Memory B cell (primary cell): ENCODE measurements around the gene FRMD5.
"Not testable (repeated sequence)": the region's sequence is repeated elsewhere in the genome, so short reads cannot be mapped to it uniquely, and the experiment has no call there.

Experiments used
- ATAC-seq: fragments of 150-1000 bp; cut with Tn5 transposase; 2 replicates; pipeline ENCODE4 v1.10.0; 2021; ENCODE audit warnings: low read depth, mild to moderate bottlenecking, moderate library complexity
- DNase-seq, 2 donors: peaks; one replicate each; pipeline ENCODE4 v3.0.0; 2022; ENCODE audit warnings: low spot score in 2 of 2
- H3K27ac Mint-ChIP-seq: one replicate; pipeline ENCODE4 v1.8.0; 2022; ENCODE audit warnings: mild to moderate bottlenecking, moderate library complexity, mixed read lengths
- H3K27me3 Mint-ChIP-seq: one replicate; pipeline ENCODE4 v1.8.0; 2022; ENCODE audit warnings: mixed read lengths
- H3K36me3 Mint-ChIP-seq: one replicate; pipeline ENCODE4 v1.8.0; 2022; ENCODE audit warnings: mild to moderate bottlenecking, mixed read lengths
- H3K4me1 Mint-ChIP-seq: one replicate; pipeline ENCODE4 v1.8.0; 2022; ENCODE audit warnings: mixed read lengths
- H3K4me3 Mint-ChIP-seq: one replicate; pipeline ENCODE4 v1.8.0; 2022; ENCODE audit warnings: mild to moderate bottlenecking, moderate library complexity, mixed read lengths
- H3K9me3 Mint-ChIP-seq: one replicate; pipeline ENCODE4 v1.8.0; 2022; ENCODE audit warnings: mixed read lengths

The FRMD5 gene

DNA sequence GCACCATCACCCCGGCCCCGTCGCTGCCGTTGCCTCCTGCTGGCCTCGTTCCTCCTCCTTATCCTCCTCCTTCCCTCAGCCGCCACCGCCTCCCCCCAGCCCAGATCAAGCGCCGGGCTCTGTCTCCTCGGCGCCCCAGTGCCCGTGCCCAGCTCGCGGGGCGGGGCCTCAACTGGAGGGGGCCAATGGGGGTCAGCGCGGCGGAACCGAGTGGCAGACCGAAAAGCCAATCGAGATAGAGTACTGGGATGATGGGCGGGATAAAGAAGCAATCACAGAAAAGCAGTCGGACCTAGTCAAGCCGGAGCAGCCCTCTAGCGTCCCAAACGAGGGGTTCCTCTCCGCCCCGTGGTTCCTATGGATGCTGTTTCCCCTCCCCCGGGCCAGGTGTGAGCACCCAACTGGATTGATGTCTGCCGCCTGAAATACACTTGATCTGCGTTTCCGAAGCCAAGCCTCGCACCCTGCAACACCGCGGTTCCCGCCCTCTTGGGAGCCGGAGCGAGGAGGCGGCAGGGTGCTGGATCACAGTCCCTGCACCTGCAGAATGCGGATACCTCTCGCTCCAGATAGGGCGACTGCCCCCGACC is at the start of gene FRMD5:
Gene FRMD5, minus strand, starts transcription at position 121 of the 590 bp plus-strand sequence.
- Mint-ChIP-seq H3K27me3 (peaks cover 23% of the 10 kb centered on the region), H3K9me3 (no peaks in the 10 kb centered on the region), H3K4me3 (peak within 1 kb of the TSS; percentile 92), H3K27ac (no peak within 1 kb of the TSS), H3K4me1 (peaks cover 15% of the 10 kb centered on the region), H3K36me3 (no peaks in the 10 kb centered on the region)
- ATAC-seq (peak; percentile 94), DNase-seq (peak; percentile 76 to 84)

DNA sequence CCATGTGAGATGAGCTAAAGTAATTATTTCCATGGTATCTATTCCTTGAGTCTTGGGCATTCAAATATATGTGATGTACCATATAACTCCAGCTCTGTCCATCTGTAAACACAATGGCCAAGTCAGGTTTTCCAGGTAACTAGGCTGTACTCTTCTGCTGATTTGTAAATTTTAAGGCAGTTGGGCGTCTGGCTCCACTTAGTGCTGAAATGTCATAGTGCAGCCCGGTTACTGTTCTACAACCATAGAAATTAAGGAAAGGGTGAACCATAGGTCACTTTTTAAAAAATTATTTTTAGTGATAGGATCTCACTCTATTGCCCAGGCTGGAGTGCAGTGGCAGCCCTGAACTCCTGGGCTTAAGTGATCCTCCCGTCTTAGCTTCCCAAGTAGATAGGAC is 48.8 kb upstream of the FRMD5 start:
- no peaks in the 10 kb centered on the region for H3K4me1 Mint-ChIP-seq
- no peak overlapping the region for H3K4me3 Mint-ChIP-seq
- H3K9me3 Mint-ChIP-seq = no peaks in the 10 kb centered on the region
- ATAC-seq (no peak), DNase-seq (no peak)
- H3K27ac Mint-ChIP-seq = no peak overlapping the region
- H3K36me3 Mint-ChIP-seq = no peaks in the 10 kb centered on the region
- peaks cover 3% of the 10 kb centered on the region for H3K27me3 Mint-ChIP-seq

DNA sequence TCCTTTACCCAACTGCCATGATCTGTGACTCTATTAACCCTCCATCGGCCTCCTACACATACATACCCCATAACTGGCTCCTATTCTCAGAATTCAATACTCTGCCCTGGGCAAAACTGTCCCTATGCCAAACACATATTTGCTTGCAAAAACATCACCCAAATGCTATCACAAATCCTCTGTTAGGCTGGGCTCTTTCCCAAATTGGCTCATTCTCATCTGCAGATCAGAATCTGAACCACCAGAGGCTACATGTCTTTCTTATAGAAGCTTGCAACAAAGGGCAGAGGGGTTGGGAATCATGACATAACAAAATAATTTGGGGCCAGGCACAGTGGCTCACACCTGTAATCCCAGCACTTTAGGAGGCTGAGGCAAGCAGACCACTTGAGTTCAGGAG is 48.1 kb upstream of the FRMD5 start:
- Mint-ChIP-seq H3K4me3 (no peak overlapping the region), H3K27ac (no peak overlapping the region)

DNA sequence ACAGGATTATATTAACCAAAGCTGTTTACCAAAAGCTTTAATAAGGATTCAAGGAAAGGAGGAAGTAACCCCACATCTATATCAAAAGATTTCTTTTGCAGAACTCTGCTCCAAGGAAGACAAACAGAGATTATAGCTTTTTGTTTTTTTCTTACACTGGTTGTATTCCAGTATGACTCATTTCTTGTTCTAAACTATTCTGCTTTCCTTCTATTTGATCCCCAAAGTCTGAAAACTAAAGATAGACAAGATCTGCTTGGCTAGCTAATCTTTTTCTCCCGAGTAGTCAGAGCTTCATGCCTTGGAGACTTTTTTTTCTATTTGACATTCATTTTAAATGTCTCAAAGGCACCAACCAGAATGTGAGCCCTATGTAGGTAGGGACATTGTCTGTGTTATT is 36.8 kb upstream of the FRMD5 start:
- Mint-ChIP-seq H3K27me3 (no peaks in the 10 kb centered on the region), H3K4me1 (no peaks in the 10 kb centered on the region), H3K36me3 (no peaks in the 10 kb centered on the region), H3K9me3 (no peaks in the 10 kb centered on the region), H3K4me3 (no peak overlapping the region), H3K27ac (no peak overlapping the region)
- DNase-seq (no peak), ATAC-seq (no peak)

More for the DNA sequence above, 48.1 kb upstream of the FRMD5 start:
- peaks cover 4% of the 10 kb centered on the region for H3K27me3 Mint-ChIP-seq
- no peaks in the 10 kb centered on the region for H3K4me1 Mint-ChIP-seq
- DNase-seq (no peak), ATAC-seq (no peak)
- no peaks in the 10 kb centered on the region for H3K36me3 Mint-ChIP-seq
- no peaks in the 10 kb centered on the region for H3K9me3 Mint-ChIP-seq

DNA sequence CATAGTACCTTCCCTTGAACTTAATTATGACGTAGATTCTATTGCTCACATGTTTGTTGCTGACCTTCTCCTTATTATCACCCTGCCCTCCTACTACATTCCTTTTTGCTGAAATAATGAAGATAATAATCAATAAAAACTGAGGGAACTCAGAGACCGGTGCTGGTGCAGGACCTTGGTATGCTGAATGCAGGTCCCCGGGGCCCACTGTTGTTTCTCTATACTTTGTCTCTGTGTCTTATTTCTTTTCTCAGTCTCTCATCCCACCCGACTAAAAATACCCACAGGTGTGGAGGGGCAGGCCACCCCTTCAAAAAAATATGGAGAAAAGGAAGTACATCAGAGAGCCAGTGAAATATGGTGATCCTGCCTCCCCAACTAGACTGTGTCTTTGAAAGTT is 34.2 kb upstream of the FRMD5 start:
- H3K27me3 Mint-ChIP-seq, H3K4me1 Mint-ChIP-seq, H3K9me3 Mint-ChIP-seq, H3K27ac Mint-ChIP-seq, ATAC-seq, H3K4me3 Mint-ChIP-seq, DNase-seq, H3K36me3 Mint-ChIP-seq: not testable (repeated sequence)

DNA sequence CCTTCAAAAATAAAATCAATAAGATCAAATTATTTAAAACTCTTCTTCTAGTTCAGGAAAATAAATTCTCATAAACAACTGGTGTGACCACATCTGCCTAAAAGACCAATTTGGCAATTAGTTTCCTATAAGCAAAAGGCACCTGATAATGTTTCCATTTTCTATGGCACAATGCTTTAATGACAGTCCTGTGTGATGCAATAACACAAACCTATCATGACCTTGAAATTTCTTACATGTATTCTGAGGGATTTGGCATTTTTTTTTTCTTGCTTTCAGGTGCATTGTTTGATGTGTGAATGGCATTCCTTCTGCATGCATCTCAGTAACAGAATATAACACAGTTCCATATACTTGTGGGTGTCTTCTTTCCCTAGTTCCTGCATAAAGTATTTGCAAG is 32.5 kb upstream of the FRMD5 start:
- peaks cover 4% of the 10 kb centered on the region for H3K27me3 Mint-ChIP-seq
- no peak overlapping the region for H3K4me3 Mint-ChIP-seq

DNA sequence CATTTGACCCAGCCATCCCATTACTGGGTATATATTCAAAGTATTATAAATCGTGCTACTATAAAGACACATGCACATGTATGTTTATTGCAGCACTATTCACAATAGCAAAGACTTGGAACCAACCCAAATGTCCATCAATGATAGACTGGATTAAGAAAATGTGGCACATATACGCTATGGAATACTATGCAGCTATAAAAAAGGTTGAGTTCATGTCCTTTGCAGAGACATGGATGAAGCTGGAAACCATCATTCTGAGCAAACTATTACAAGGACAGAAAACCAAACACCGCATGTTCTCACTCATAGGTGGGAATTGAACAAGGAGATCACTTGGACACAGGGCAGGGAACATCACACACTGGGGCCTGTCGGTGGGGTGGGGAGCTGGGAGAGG is 31.9 kb upstream of the FRMD5 start:
- not testable (repeated sequence) for H3K36me3 Mint-ChIP-seq, DNase-seq, H3K4me1 Mint-ChIP-seq, H3K4me3 Mint-ChIP-seq, ATAC-seq, H3K27ac Mint-ChIP-seq, H3K9me3 Mint-ChIP-seq, H3K27me3 Mint-ChIP-seq

More for the DNA sequence above, 32.5 kb upstream of the FRMD5 start:
- no peaks in the 10 kb centered on the region for H3K9me3 Mint-ChIP-seq
- H3K27ac Mint-ChIP-seq = no peak overlapping the region
- H3K4me1 Mint-ChIP-seq = no peaks in the 10 kb centered on the region
- no peaks in the 10 kb centered on the region for H3K36me3 Mint-ChIP-seq
- ATAC-seq (no peak), DNase-seq (no peak)

DNA sequence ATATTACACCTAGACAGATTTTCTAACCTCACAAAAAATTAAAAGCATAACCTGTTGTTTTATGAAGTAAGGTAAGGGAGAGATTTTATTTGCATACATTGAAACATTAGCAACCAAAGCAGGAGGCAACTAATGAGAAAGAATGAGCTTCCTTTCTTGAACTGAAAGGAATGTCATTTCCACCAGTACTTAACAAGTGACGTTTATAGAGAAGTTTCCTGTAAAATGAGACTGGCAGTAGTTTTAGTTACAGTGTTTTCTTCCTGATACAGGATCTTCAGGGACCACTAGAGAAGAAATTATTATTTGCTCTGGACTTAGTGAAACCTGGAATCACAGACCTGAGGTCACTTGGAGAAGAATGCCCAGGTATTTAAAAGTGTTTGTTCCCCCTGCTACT is 27.4 kb upstream of the FRMD5 start:
- peaks cover 6% of the 10 kb centered on the region for H3K27me3 Mint-ChIP-seq
- no peak for ATAC-seq
- peaks cover 3% of the 10 kb centered on the region for H3K4me1 Mint-ChIP-seq
- DNase-seq = no peak
- no peaks in the 10 kb centered on the region for H3K9me3 Mint-ChIP-seq
- no peak overlapping the region for H3K4me3 Mint-ChIP-seq
- H3K36me3 Mint-ChIP-seq = no peaks in the 10 kb centered on the region
- no peak overlapping the region for H3K27ac Mint-ChIP-seq

DNA sequence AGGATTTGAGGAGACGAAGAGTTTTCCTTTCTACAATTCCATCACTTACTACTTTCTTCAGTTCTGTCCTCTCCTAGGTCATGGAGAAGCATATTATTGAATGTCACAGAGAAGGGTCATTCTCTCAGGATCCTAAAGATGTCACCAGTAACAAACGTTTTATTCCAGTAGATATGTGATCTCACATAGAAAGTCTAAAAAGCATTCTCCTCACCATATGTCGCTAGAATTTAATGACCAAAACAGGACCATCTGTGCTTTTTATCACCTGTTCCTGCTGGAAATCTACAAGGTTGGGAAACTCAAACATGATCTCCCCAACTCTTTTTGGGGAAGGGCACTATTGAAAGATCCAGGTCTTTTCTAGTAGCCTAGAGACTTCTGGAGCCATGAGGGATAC is 24.0 kb upstream of the FRMD5 start:
- ATAC-seq (no peak), DNase-seq (no peak)
- Mint-ChIP-seq H3K4me1 (peaks cover 3% of the 10 kb centered on the region), H3K27me3 (peaks cover 10% of the 10 kb centered on the region), H3K36me3 (no peaks in the 10 kb centered on the region), H3K4me3 (no peak overlapping the region), H3K9me3 (no peaks in the 10 kb centered on the region), H3K27ac (no peak overlapping the region)

DNA sequence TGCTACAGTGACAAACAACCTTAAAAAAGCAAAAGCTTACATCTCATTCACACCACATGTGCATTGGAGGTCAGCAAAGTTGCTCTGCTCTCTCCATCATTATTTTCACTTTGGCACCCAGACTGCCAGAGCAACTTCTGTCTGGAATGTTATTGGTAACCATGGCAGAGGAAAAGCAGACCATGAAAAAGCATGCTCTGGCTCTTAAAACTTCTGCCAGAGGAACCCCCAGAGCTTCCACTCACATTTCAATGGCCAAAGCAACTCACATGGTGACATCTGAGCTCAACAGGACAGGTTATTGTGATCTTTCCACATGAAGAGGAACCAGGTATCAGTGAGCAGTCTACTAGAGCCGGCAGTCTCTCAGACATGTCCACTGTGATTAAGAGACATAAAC is 21.9 kb upstream of the FRMD5 start:
- H3K27ac Mint-ChIP-seq = no peak overlapping the region
- no peaks in the 10 kb centered on the region for H3K36me3 Mint-ChIP-seq
- H3K4me1 Mint-ChIP-seq = peaks cover 3% of the 10 kb centered on the region
- peaks cover 11% of the 10 kb centered on the region for H3K27me3 Mint-ChIP-seq
- no peaks in the 10 kb centered on the region for H3K9me3 Mint-ChIP-seq
- no peak overlapping the region for H3K4me3 Mint-ChIP-seq
- DNase-seq (no peak), ATAC-seq (no peak)

DNA sequence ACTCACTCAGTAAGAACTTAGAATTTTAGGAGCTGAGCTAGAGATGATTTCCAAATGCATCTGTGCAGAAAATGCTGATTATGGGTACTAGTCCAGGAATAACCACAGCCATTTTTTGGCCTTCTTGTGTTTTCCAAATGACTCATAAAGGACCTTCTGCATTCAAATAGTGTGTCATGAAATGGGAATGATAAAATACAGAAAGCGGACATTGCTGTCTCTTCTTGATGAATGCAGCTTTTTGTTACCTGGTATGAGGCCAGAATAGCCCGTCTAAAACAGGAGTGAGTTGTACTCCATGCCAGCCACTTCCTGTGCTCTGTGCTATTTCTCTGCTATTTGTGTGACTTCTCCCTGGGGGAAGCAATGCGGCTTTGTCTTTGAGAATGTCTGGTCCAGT is 20.5 kb upstream of the FRMD5 start:
- peaks cover 16% of the 10 kb centered on the region for H3K27me3 Mint-ChIP-seq
- no peaks in the 10 kb centered on the region for H3K9me3 Mint-ChIP-seq
- no peak overlapping the region for H3K27ac Mint-ChIP-seq
- no peaks in the 10 kb centered on the region for H3K36me3 Mint-ChIP-seq
- no peak overlapping the region for H3K4me3 Mint-ChIP-seq
- DNase-seq = no peak
- H3K4me1 Mint-ChIP-seq = peaks cover 3% of the 10 kb centered on the region
- no peak for ATAC-seq

DNA sequence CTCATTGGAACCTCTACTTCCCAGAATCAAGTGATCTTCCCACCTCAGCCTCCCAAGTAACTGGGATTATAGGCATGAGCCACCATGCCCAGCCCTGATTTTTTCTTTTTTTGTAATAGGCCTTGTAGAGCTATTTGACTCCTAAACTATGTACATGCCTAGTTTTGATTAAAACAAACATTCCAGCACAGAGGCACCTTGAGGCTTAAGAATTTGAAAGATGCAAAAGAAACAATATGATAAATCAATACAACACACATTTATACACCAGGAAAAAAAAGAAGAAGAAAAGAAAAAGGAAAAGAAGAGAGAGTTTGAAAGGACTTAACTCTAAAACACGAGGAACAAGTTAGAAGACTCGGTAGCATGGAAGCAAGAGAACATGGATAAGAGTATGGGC is 13.9 kb upstream of the FRMD5 start:
- Mint-ChIP-seq H3K9me3 (no peaks in the 10 kb centered on the region), H3K27me3 (peaks cover 12% of the 10 kb centered on the region), H3K4me3 (no peak overlapping the region), H3K27ac (no peak overlapping the region), H3K4me1 (no peaks in the 10 kb centered on the region), H3K36me3 (no peaks in the 10 kb centered on the region)
- no peak for DNase-seq
- ATAC-seq = no peak

DNA sequence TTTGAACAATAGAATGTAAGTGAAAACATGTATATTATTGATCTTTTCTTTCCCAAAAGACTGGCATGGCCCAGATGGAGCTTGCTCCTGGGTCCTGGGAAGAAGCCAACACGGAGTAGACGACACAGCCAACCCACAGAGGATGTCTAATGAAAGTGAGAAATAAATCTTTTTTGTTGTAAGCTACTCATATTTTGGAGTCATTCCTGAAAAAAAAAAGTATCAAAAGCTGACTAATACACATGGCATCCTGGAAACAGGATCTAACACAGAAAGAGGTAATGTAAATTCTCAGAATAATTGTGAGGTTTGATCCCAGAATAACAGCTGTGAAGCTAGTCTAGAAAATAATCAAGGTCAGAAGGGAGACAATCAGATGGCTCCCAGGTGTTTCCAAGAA is 12.6 kb upstream of the FRMD5 start:
- H3K4me1 Mint-ChIP-seq = no peaks in the 10 kb centered on the region
- H3K27me3 Mint-ChIP-seq = peaks cover 11% of the 10 kb centered on the region
- DNase-seq (no peak), ATAC-seq (no peak)
- no peak overlapping the region for H3K27ac Mint-ChIP-seq
- H3K9me3 Mint-ChIP-seq = no peaks in the 10 kb centered on the region
- no peaks in the 10 kb centered on the region for H3K36me3 Mint-ChIP-seq
- no peak overlapping the region for H3K4me3 Mint-ChIP-seq

DNA sequence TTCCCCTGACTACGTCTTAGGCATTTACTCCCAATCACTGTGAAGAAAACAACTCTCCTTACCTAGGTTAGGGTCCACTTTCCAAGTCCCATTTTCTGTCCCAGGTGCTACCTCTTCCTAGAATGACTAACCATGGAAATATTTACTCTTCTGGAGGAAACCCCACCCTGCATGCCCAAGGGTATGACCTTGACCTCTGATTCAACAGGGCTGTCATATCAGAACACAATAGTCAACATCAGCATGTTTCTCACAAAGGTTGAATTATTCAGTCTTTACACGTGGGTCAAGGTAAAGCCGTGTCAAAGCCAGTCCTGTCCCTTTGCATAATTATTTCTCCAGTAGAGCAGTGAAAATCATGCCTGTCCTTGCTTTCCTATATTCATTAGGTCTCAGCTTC is 4.3 kb upstream of the FRMD5 start:
- H3K27ac Mint-ChIP-seq = no peak overlapping the region
- no peak for DNase-seq
- no peaks in the 10 kb centered on the region for H3K9me3 Mint-ChIP-seq
- no peak overlapping the region for H3K4me3 Mint-ChIP-seq
- no peaks in the 10 kb centered on the region for H3K36me3 Mint-ChIP-seq
- H3K27me3 Mint-ChIP-seq = peaks cover 22% of the 10 kb centered on the region
- H3K4me1 Mint-ChIP-seq = peaks cover 10% of the 10 kb centered on the region
- ATAC-seq = no peak

DNA sequence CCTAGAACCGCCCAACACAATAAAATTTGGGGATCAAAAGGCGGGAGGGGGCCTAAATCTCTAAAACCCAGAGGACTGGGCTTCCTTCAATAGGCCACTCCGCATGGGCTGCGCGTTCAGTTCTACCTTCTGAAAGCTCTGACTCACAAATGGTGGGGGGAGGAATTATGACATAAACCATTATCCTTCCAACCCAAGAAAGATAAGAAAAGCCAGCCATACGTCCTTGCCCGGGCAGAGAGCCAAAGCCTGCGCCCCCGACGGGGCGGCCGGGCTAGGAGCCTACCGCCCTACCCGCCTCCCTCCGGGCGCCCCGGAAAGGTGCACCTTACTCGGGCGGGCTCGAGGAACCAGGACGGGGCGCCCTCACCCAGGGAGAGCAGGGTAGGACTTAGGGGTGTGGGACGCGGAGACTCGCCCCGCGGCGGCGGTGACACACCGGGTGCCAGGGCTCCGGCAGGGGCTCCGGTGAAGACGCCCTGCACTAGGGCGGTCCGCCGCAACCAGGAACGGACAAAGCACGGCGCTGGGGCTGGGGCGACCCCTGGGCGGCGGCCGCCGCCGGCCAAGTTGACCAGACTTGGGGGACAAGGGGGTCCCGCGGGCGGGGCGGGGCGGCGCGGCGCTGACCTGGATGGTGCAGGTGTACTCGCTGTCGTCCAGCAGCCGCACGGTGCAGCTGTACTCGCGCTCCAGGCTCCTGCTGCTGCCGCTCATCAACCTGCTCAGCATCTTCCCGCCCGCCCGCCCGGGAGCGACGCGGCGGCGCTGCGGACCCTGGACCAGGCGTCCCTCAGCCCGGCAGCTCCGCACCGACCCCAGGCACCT is 534 bp downstream of the FRMD5 start:
- peaks cover 24% of the 10 kb centered on the region for H3K27me3 Mint-ChIP-seq
- ATAC-seq (peak; percentile 25), DNase-seq (peak; percentile 27 to 47)
- no peak overlapping the region for H3K27ac Mint-ChIP-seq
- peaks cover 15% of the 10 kb centered on the region for H3K4me1 Mint-ChIP-seq
- H3K36me3 Mint-ChIP-seq = no peaks in the 10 kb centered on the region
- H3K9me3 Mint-ChIP-seq = no peaks in the 10 kb centered on the region
- H3K4me3 Mint-ChIP-seq = peak overlapping the region; percentile 92
